HuH-7.5 (cell line): ENCODE data around the gene TCIRG1.

ENCODE experiments used
- DNase-seq: peaks from one replicate; pipeline ENCODE4 v3.0.0; 2011; ENCODE audit warnings: low spot score

The TCIRG1 gene

DNA sequence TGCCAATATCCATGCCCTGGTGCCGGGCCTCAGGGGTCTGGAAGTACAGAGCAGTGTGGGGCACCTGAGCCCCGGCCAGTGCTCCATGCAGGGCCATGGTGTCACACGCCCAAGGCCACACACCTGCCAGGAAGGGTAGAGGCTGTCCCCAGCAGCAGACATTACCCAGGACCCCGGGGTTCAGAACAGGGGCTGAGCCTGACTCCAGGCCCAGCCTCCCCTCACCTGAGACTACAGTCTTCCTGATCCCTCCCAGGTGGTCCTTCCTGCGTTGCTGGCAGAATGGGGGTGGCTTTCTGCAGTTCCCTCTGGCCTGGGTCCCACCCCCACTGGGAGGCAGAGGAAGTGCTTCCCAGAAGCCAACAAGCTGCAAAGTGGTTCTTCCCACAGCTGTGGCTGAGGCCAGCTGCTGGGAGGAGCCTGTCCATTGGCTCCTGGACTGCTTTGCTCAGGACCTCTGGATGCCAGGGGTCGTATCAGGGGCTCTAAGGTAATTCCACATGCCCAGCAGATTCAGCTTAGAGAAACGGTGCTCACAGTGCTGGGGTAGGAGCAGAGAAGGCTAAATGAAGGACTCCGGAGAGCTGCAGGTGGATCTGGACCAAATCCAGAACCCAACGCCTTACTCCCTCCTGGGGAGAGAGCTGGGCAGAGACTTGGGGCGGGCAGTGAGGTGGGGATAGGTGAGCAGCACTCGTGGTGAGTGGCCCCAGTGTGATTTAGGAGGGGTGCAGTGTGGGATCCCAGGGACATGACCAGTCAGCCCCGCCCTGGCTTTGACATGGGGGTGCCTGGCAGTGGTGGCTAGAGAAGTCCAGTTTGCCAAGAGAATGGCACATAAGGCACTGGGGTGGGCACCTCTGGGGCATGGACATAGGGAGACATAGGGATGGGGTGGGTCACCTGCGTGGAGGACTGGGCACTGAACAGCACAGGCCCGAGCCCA is 12.6 kb downstream of the TCIRG1 start:
- peak; percentile 74 for DNase-seq

DNA sequence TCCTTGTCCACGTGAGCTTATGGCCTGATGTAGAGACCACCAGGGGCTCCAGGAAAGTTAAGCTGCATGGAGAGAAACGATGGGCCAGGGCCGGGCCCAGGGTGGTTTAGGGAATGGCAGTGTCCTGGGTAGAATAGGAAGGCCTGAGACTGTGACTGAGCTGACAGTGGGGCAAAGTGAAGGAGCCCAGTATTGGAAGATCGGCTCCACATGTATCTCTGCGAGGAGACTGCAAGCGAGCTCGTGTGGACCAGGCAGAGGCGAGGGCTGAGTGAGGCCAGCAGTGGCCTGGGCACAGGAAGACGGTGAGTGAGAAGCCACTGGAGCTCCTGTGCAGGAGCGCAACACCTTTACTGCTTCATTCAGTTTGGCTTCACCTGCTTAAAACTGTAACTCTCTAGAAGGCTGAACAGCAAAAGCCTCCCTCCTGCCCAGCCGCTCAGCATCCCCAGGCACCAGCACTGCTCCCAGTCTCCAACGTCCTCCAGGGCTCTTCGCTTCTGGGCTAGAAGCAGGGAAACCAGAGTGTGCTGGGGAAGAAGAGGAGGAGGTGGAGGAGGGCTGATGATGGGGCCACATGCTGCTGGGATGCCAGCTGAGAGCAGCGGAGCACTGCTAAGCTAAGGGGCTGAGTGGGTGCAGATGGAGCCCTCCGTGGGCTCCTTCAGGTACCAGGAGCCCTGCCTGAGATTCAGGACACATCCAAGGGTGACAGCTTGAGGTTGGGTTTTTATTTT is 13.5 kb downstream of the TCIRG1 start:
- peak; percentile 43 for DNase-seq

DNA sequence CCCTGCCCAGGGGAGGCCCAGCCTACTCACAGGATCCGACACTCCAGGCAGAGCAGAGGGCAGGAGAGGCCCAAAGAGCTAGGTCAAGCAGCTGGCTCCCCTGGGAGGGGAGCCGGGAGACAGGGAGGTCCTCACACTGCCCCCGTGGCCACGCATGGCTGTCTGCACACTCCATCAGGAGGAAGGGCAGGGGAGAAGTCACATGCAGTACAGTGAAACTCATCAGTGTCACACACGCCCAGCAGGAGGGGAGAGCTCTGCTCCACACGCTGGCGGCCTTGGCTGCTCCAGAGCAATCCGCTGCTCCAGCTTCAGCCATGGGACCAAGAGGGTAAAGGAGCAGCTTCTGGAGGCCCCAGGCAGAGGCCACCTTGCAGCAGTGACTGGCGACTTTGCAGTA is 14.3 kb downstream of the TCIRG1 start:
- DNase-seq = peak; percentile 44

DNA sequence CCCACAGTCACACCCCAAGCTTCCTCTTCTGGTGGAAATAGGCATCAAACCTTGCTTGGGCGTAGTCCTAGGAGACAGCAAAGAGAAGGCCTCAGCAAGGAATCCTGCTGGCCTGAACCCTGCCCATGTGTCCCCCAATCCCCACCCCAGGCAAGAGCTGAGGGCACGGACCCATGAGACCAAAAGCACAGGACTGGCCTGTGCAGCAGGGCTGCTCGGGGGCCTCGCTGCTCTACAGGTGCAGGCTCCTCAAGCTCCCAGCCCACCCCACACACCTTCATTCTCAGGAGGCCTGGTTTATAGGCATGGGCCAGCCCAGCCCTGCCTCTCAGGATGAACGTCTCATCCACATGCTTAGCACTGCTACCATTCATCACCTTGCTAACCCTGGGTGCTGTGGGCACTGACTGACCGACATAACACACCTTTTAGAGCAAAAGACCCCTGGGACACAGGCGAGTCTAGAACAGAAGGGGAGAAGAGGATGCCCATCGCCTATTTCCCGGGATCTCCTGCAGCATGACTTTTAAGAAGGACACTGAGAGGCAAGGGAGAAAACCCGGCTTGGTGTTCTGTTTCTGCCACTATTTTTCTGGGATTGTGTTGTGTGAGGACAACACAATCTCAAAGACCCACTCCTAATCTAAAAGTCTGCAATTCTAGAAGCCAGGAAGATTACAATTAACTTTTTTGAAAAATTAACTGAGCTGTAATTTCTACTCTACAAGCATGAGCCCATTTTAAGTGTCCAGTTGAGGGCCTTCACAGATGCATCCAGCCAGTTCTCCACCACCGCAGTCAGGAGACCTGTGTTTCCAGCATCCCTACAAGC is 15.4 kb downstream of the TCIRG1 start:
- no peak for DNase-seq

DNA sequence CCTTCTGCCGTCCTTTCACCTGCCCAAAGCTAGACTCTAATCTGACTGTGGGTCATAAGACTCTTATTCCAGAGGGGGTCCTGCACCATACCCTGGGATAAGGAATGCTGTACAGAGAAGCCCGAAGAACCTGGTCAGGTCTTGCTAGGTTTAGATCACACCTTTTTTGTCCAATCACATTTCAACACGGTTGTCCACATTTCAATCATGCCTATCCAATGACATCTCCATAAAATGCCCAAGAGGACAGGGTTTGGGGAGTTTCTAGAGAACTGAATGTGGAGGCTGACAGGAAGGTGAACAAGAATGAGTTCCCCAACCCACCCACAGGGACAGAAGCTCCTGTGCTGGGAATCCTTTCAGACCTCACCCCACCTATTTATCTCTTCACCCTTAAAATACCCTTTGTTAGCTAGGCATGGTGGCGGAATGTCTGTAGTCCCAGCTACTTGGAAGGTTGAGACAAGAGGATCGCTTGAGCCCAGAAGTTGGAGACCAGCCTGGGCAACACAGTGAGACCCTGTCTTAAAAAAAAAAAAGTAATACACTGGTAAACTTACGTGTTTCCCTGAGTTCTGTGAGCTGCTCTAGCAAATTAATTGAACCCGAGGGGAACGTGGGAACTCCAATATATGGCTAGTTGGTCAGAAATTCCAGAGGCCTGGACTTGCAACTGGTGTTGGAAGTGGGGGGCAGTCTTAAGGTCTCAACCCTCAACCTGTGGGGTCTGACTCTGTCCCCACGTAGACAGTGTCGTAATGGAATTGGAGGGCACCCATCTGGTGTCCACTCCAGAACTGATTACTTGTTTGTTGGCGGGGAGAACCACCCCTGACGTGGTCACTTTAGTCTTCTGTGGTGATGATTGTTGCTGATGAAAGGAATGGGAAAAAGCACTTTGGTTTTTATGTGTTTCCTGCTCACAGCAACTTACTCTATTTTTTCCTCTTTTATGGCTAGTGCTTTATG is 17.8 kb downstream of the TCIRG1 start:
- no peak for DNase-seq

DNA sequence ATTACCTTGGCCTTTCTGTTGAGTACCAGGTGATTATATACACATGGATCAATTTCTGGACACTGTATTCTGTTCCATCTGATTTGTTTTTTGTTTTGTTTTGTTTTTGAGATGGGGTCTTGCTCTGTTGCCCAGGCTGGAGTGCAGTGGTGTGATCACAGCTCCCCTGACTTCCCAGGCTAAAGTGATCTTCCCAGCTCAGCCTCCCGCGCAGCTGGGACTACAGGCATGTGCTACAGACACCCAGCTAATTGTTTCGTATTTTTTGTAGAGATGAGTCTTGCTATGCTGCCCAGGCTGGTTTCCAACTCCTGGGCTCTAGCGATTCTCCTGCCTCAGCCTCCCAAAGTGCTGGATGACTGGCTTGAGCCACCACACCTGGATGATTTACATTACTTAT is 19.0 kb downstream of the TCIRG1 start:
- DNase-seq = no peak

DNA sequence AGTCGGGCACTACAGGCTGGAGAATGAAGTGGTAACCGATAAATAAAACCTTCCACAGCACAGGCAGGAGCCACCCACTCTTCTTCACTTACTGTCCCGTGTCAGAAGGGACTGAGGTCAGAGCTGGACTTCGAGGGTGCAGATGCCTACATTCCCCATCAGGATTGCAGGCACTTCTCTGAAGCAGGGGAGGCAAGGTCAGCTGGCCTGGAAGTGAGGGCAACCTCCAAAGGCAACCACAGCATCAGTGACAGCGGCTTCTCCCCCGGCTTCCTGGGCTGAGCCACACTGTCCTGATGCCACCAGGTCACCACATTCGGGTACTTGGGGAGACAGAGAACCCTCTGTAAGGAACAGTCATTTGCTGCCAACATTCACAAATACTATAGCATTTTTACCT is 22.7 kb downstream of the TCIRG1 start:
- no peak for DNase-seq

DNA sequence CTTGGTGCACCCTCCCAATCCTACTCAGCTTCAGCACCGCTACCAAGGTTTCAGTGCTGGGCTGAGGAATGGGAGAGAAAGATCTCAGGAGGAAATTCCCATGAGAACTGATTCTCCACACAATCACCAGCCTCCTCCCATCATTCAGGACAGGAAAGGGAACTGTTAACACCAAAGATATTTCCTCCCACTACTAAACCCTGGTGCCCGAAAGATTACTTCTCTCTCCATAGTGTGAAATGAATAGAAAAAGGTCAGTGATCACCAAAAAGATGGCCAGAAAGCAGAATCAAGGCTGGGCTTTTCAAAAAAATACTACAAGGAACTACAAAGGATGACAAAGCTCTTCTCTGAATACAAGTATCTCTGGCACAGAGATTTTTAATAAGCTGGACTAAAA is 26.1 kb downstream of the TCIRG1 start:
- no peak for DNase-seq

DNA sequence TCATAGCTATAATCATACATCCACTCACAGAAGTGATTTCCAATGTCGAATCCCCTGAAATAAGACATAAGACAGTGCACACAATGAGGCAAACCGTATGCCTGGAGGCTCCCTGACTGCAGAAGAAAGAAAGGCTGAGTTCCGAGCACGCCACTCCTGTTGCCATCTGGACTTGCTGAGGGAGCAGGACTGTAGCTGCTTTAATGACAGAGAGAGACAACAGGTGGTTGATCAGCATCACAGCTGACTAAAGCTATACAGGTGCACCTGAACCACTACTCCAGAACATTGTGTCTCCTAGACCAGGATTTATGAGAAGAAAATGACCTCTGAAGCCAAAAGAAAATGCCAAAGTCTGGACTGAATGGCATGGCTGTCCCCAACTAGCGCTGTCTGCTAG is 27.0 kb downstream of the TCIRG1 start:
- no peak for DNase-seq

DNA sequence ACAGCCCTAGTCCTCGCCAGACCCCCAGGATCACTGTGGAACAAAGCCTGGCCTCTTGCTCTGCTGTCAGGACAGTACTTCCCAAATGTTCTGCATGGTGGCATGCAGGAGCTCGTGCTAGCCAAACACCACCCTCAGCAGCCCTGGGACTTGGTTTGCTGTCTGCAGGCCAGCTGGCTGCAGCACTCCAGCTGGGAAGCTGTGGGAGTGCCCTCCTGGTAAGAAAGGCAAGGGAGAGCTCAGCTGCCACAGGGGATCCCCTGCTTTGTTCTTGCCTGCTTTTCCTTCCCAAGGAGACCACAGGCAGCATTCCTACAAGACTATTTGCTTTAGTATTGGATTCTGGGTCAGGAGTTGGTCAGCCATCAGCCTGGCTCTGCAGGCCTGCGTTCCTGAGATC is 27.9 kb downstream of the TCIRG1 start:
- DNase-seq = no peak

DNA sequence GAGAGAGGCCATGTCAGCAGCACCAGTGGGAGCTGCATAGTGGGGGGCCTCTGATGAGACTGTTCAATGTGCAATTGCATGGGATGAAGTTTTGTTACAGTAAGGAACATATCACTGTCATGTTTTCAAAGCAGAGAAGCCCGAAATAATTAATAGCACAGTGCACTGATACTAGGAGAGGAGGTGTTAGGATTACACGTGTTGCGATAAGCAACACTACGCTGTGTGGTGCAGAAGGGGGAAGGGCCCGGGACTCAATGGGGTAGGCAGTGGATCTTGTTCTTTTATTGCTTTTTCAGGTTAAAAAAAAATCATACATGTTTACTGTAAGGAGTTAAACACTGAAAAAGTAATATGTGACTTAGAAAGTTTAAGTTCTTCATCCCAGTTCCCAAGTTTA is 29.2 kb downstream of the TCIRG1 start:
- DNase-seq = no peak

DNA sequence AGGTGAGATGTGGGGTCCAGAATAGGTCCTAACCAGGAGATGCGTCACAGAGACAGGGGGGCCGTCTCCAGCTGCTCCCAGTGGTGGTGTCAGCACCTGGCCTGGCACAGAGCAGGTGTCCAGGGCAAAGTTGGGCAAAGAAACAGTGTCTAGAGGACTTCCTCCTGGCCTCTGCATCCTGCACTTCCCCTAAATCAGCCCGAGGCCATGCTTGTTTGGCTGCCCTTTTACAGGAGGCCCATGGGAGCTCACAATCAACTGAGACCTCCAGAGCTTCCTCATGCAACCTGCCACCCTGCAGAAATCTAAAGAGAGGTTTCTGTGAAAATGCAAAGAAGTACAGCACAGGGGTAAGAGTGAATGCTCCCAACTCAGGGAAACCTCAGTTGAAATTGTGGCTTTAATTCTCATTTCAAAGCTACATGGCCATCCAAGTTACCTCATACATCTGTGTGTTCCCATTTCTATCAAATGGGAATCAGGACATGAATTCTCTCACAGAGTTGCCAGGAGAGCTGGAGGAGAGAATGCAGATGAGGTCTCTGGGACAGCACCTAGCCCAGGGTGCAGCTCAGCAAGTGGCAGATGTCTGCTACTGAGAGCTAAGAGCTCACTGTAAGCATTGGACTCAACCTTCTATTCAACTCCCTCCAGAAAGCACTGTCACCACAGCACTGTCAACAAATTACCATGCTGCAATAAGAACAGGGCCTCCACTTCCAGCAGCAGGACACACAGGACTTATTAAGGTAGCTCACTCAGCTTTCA is 32.6 kb downstream of the TCIRG1 start:
- DNase-seq = no peak

DNA sequence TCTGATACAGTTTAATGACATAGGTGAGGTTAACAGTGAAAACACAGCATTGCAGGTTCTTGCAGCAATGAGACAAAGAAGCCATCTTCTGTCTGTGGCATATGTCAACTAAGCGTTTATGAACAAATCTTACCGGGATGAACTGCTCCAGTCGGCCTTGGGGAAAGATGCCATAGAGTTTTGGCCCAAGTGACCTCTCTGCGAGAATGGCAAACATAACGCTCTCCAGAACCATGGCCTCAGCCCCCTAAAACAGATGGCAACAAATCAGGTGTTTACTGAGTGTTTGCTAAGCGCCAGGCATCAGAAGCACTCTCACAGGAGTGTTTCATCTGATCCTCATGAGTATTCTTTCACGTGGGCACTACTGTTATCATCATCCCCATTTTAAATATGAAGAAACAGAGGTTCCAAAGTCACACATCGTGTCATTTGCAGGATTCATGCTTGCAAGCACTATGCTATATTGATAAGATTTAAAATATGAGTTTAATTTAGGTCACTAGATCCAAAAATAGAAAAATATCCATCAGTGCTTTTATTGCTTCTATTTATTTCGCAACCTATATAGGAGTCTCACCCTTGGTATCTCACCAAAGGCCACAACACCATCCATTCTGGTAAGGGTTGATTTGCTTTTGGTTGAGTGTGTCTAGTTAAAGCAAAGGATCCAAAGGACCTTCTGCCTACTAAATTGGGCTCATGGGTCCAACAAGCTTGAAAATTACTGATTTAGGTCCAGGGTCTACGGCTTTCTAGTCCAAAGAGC is 35.9 kb downstream of the TCIRG1 start:
- DNase-seq = no peak

DNA sequence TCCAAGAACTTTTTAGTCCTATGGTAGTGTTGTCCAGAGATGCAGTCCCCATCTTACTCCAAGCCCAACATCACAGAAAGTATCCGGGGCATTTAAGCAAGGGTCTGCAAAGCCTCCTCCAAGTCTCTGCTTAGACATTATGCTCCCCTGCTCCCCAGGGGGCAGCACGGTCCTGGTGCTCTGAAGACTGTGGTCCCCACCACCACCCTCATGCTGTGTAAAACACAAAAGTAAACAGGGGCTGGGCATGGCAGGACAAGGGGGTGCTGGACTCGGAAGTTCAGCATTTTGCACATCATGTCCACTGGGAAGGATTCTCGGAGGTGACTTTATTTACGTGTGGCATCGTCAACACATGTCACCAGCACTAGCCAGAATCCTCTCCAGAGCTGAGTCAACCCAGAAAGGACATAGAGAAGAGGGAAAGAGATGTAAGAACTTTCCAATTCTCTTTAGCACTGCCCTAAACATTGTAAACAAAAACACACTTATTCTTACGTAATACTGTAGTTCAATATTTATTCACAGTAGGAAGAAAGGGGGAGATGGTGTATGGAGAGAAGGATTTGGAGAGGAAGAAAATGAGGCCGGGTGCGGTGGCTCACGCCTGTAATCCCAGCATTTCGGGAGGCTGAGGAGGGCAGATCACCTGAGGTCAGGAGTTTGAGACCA is 37.7 kb downstream of the TCIRG1 start:
- peak; percentile 69 for DNase-seq

DNA sequence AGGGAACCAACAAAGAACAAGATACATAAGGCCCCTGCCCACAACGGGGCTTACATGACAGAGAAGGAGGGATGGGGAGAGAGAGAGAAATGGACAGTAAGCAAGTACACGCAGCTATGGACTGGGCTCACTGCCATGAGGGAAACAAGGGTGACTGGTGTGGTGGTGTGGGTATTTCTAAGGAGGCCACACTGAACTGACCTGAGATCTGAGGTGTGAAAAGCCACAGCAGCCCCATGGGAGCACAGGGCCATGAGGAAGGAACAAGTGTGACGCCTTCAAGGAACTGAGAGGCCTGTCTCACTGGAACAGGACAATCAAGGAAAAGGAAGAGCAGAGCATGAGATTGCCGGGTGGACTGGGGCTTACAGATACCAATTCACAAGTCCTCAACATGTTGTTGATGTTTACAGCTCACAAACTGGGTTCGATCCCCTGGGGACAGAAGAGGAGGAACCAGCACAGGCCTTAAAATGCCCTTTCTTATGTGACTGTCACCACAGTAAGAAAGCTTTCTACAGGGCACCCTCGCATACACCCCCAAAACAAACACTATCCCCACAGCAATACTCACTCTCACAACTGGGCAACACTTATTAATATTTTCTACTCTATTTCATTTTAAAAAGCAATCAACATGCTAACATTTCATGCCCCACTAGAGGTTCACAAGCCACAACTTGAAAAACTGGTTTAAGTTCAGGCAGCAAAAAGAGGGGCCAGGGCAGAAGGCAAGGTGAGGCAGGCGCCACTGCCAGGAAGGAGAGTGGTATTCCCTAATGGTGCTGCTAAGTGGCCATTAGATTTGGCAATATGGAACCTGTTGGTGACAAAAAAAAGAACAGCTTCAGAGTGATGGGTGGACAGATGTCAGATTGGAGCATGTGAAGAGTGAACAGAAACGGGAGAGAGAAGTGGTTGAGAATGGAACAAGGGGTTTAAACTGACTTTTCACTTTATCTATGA is 39.1 kb downstream of the TCIRG1 start:
- no peak for DNase-seq

DNA sequence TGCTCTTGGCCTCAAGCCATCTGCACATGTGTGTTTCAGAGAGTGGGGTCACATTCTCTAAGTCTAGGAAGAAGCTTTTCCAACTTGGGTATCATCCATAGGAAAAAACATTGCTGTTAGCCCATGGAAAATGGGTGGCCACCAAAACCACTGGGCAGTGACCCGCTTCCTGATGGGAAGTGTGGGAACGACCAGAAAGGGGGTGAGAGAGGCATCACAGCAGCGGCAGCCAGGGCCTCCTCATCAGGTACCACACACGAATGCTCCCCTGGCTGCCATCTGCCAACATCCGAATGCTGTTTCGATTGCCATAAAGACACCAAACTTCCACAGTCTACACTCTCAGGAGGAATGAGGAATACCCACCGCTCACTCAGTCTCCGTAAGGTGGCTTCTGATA is 42.0 kb downstream of the TCIRG1 start:
- no peak for DNase-seq

DNA sequence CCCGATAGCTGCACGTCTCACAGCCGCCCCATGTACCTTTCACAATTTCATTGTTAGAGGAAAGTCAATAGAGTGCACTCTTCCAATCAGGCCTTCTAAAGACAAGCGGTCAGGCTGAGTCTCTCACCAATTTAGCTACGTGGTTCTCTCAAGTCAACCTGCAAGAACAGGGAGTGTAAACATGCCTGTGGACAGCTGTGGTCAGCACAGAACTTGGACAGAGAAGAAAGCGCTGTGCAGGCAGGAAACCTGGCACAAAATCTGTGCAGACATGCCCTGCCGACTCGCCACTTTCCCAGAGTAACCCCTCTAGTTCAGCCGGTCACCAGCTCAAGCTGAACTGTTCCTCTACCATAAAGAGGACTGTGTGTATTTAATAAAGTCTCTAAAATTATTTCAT is 42.9 kb downstream of the TCIRG1 start:
- DNase-seq = no peak

DNA sequence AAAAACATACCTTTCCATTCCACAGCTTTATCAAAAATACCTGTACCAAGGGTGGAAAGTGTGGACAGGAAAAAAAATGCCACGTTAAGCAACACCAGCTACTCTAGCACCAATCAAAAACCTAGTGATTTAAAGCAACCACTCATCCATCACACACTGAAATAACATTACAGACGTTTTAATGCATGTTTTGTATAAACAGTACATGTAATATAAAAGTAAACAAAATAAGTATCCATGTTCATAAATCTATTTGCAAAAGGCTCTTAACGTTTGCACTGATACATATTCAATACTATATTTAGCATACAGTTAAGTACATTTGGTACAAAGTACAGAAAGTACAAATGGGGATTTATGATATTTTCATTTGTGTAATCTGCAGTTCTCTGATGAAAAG is 43.7 kb downstream of the TCIRG1 start:
- no peak for DNase-seq
